Mesothelial cell of epicardium (in vitro differentiated cells): ENCODE data around the gene TAGLN2. TPM values are rescaled to one million over a fixed set of nuclear protein-coding genes. Genes with fewer than 3 reads are reported as not detected.

Experiments
- DNase-seq, 2 experiments: peaks; one replicate each; pipeline ENCODE4 v3.0.0; 2021; ENCODE audit warnings: low spot score in 2 of 2; ENCODE audit not compliant: unreplicated experiment in 2 of 2
- H3K27ac Mint-ChIP-seq: 2 replicates; pipeline ENCODE4 v1.8.0; 2021; ENCODE audit warnings: mixed read lengths
- H3K27me3 Mint-ChIP-seq: 2 replicates; pipeline ENCODE4 v1.8.0; 2021; ENCODE audit warnings: low read depth, mixed read lengths
- H3K36me3 Mint-ChIP-seq: 2 replicates; pipeline ENCODE4 v1.8.0; 2021; ENCODE audit warnings: mixed read lengths
- H3K4me1 Mint-ChIP-seq: 2 replicates; pipeline ENCODE4 v1.8.0; 2021; ENCODE audit warnings: mixed read lengths
- H3K4me3 Mint-ChIP-seq: 2 replicates; pipeline ENCODE4 v1.8.0; 2021; ENCODE audit warnings: mild to moderate bottlenecking, moderate library complexity, mixed read lengths
- H3K9me3 Mint-ChIP-seq: 2 replicates; pipeline ENCODE4 v1.8.0; 2021; ENCODE audit warnings: mixed read lengths
- total RNA-seq: library from RNA; stranded (reverse); gene quantifications from 3 replicates; pipeline ENCODE4 v1.2.1, GENCODE V29; 2021
- TF ChIP-seq, protein P1 (sequence below): fragments of 200-600 bp; sonication (generic); IDR thresholded peaks from one replicate; pipeline ENCODE4 v1.5.0; 2021; ENCODE audit warnings: antibody characterized with exemption; ENCODE audit not compliant: unreplicated experiment

The TAGLN2 gene
- total RNA-seq, 1 donor from 2014 or later = 41.6 TPM

DNA sequence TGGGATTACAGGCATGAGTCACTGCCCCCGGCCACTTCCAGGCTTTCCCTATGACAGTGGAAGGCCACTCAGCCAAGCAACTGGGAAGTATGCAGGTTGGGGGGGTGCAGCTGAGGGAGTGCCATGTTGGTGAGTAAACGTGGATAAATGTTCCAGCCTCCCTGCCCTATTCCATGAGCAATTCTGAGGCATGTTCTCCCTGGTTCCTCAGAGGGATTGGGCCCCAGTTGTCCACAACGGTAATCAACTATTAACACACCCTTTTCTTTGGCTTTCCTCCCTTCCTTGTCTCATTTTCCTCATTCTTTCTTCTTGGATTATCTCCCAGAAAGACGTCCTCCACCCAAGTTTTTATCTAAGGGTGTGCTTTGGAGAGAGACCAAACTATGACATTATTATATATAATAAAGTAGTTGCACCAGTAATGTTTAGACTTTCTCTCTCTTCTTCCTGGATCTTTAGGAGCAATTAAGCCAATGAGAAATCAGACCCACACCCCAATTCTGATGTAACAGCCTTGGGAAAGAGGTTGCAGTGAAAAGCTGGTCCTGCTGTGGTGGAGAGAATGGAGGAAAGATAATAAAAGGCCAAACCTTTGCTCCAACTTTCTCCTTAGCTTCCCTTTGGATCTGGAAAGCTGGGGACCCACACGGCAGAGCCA is 35.5 kb upstream of the TAGLN2 start:
- Mint-ChIP-seq H3K4me3 (no peak overlapping the region), H3K27me3 (peaks cover 12% of the 10 kb centered on the region), H3K36me3 (no peaks in the 10 kb centered on the region), H3K4me1 (peaks cover 30% of the 10 kb centered on the region), H3K9me3 (peaks cover under 1% of the 10 kb centered on the region), H3K27ac (no peak overlapping the region)
- no peak for DNase-seq
- TF ChIP-seq, protein P1, sequence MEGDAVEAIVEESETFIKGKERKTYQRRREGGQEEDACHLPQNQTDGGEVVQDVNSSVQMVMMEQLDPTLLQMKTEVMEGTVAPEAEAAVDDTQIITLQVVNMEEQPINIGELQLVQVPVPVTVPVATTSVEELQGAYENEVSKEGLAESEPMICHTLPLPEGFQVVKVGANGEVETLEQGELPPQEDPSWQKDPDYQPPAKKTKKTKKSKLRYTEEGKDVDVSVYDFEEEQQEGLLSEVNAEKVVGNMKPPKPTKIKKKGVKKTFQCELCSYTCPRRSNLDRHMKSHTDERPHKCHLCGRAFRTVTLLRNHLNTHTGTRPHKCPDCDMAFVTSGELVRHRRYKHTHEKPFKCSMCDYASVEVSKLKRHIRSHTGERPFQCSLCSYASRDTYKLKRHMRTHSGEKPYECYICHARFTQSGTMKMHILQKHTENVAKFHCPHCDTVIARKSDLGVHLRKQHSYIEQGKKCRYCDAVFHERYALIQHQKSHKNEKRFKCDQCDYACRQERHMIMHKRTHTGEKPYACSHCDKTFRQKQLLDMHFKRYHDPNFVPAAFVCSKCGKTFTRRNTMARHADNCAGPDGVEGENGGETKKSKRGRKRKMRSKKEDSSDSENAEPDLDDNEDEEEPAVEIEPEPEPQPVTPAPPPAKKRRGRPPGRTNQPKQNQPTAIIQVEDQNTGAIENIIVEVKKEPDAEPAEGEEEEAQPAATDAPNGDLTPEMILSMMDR = no peak

DNA sequence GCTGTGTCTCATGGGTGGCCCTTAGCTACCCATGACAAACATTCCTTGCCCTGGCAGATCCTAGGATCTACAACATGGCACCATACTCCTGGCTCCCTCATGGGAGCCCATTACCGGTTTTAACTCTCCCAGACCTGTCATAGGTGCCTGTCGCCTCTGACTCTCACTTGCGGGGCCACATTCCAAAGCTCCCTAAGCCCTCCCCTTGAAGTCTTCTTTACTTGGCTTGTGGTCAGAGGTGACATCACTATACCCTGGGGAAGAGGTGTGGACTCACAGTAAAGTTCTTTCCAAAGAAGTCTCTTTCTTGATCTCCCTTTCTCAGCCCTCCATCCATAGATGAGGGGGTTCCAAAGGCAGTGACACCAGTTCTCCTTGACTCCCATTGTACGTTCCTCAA is 34.1 kb upstream of the TAGLN2 start:
- no peaks in the 10 kb centered on the region for H3K36me3 Mint-ChIP-seq
- no peaks in the 10 kb centered on the region for H3K9me3 Mint-ChIP-seq
- TF ChIP-seq, protein P1 = no peak
- no peak for DNase-seq
- peaks cover 8% of the 10 kb centered on the region for H3K27me3 Mint-ChIP-seq
- no peak overlapping the region for H3K4me3 Mint-ChIP-seq
- peaks cover 26% of the 10 kb centered on the region for H3K4me1 Mint-ChIP-seq
- H3K27ac Mint-ChIP-seq = peak overlapping the region; percentile 32

DNA sequence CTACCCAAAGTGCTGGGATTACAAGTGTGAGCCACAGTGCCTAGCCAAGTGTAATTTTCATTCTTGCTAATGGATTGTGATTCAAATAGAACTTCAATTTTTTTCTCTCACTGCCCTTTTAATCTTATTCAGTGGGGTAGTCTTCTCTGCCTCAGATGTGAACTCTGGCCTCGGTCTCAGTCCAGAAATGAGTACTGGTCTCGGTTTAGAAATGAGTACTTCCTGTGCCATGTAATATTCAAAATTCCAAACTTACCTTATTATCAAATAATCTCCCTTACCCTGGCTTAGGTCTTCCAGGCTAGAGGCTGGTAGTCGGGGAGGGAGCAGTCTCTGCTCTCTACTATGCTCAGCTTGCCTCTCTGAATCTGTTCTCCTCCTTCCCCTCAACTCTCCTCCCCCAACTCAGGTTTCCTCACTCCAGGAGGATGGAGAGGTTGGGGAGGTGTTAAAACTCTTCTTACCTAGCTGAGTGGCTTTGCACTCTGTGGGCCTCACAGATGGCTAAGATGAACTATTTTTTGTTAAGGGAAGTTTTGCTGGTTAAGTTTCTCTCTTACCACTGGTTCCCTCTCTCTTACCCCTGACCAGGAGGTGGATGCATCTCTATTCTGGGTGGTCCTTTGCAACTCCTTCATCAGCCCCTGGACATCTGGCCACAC is 33.5 kb upstream of the TAGLN2 start:
- DNase-seq = no peak
- TF ChIP-seq, protein P1 = no peak
- Mint-ChIP-seq H3K4me1 (peaks cover 28% of the 10 kb centered on the region), H3K4me3 (no peak overlapping the region), H3K36me3 (no peaks in the 10 kb centered on the region), H3K27ac (peak overlapping the region; percentile 32), H3K9me3 (no peaks in the 10 kb centered on the region), H3K27me3 (peaks cover 6% of the 10 kb centered on the region)

DNA sequence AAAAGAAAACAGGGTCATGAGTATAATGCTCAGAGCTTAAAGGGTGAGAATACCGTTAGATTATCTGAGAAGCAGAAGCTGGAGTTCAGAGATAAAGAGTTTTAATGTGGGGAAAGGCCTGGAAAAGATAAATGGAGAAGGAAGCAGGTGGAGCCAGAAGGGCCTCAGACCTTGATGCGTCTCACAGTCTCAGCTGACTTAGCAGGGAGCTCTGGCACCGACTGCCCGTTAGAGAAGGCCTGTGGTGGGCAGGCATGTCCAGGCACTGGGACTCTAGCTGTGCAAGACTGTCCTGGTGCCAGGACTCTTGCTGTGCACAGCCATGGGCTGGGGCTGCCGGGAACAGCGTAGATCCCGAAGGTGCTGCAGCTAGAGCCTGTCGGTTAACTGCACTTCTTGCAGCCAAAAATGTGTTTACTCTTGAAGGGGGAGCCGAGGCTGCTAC is 32.5 kb upstream of the TAGLN2 start:
- DNase-seq = no peak
- peaks cover 11% of the 10 kb centered on the region for H3K27me3 Mint-ChIP-seq
- no peak overlapping the region for H3K4me3 Mint-ChIP-seq
- no peaks in the 10 kb centered on the region for H3K9me3 Mint-ChIP-seq
- no peak overlapping the region for H3K27ac Mint-ChIP-seq
- H3K4me1 Mint-ChIP-seq = peaks cover 31% of the 10 kb centered on the region
- no peaks in the 10 kb centered on the region for H3K36me3 Mint-ChIP-seq
- TF ChIP-seq, protein P1 = no peak

DNA sequence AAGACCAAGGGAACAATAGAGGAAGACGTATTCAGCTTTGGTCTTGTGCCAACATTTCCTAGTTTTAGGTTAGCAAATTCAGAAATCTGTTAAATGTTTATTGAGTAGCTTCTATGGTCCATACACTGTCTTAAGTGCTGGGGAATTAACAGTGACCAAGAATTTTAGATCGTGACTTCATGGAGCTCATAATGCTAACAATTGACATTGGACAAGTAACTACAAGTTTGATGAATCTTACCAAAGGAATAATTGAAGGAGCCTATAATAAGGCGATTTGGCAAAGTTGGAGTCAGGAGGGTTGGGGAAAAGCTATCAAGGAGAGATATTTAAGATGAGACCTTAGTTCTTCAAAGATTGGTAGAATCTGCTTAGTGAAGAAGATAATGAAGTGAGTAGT is 30.1 kb upstream of the TAGLN2 start:
- Mint-ChIP-seq H3K27me3 (peaks cover 17% of the 10 kb centered on the region), H3K27ac (no peak overlapping the region), H3K36me3 (no peaks in the 10 kb centered on the region), H3K9me3 (no peaks in the 10 kb centered on the region), H3K4me1 (peaks cover 27% of the 10 kb centered on the region), H3K4me3 (no peak overlapping the region)
- DNase-seq = no peak
- TF ChIP-seq, protein P1 = no peak
